IMR-90 (cell line): ENCODE data around the gene IGF2BP1. TPM values are rescaled to one million over a fixed set of nuclear protein-coding genes. Genes with fewer than 3 reads are reported as not detected.

Source experiments
- ATAC-seq: fragments of 200-7000 bp; cut with Tn5 transposase; 2 replicates; pipeline ENCODE4 v1.9.1; 2020; ENCODE audit warnings: low read depth, mild to moderate bottlenecking, moderate library complexity
- BruUV-seq: library from RNA; stranded (reverse); fragments of 400-500 nt; replicated peaks from 2 replicates; lab custom pipeline; 2021; lab: Mats Ljungman, UMichigan
- CTCF ChIA-PET: fragments of 300-600 bp; formaldehyde crosslinking; extraction: SDS; loops from one replicate; lab custom pipeline; 2021; ENCODE audit warnings: antibody characterized with exemption; lab: Yijun Ruan, JAX
- POLR2A ChIA-PET: fragments of 300-600 bp; sonication (Branson Sonifier 250); formaldehyde crosslinking; loops from one replicate; lab custom pipeline; 2022; ENCODE audit warnings: antibody characterized with exemption; ENCODE audit not compliant: unreplicated experiment; lab: Charles Lee
- DNase-seq: peaks from one replicate; pipeline ENCODE4 v3.0.0; 2013
- H2AFZ ChIP-seq: replicated peaks from 2 replicates; pipeline ENCODE3; 2013; ENCODE audit warnings: low read length, mild to moderate bottlenecking; ENCODE audit not compliant: poor library complexity
- H2AK5ac ChIP-seq: 2 replicates; pipeline ENCODE4 v1.6.1; 2013; ENCODE audit warnings: low read depth, low read length, inconsistent platforms
- H2AK9ac ChIP-seq: replicated peaks from 2 replicates; pipeline ENCODE3; 2013; ENCODE audit warnings: mild to moderate bottlenecking, low read depth, low read length, moderate library complexity; ENCODE audit not compliant: poor library complexity
- H2BK120ac ChIP-seq: 2 replicates; pipeline ENCODE4 v1.6.1; 2013; ENCODE audit warnings: low read depth, low read length, inconsistent platforms
- H2BK15ac ChIP-seq: 3 replicates; pipeline ENCODE4 v1.6.1; 2013; ENCODE audit warnings: low read depth, low read length, inconsistent platforms
- H2BK20ac ChIP-seq: 2 replicates; pipeline ENCODE4 v1.6.1; 2013; ENCODE audit warnings: low read depth, mild to moderate bottlenecking, inconsistent platforms, low read length, moderate library complexity
- H2BK5ac ChIP-seq: 2 replicates; pipeline ENCODE4 v1.6.1; 2013; ENCODE audit warnings: mild to moderate bottlenecking, low read depth, low read length, inconsistent platforms; ENCODE audit not compliant: poor library complexity, severe bottlenecking
- H3K14ac ChIP-seq: replicated peaks from 2 replicates; pipeline ENCODE4 v1.6.1; 2013; ENCODE audit warnings: low read depth, low read length, inconsistent platforms
- H3K18ac ChIP-seq: 2 replicates; pipeline ENCODE4 v1.6.1; 2013; ENCODE audit warnings: low read depth, low read length, control low read depth
- H3K23ac ChIP-seq: 2 replicates; pipeline ENCODE4 v1.6.1; 2013; ENCODE audit warnings: low read depth, low read length, inconsistent platforms
- H3K27ac ChIP-seq: 2 replicates; pipeline ENCODE4 v1.5.1; 2013; ENCODE audit warnings: mild to moderate bottlenecking, control low read depth, low read length; ENCODE audit not compliant: insufficient read depth
- H3K27me3 ChIP-seq: 2 replicates; pipeline ENCODE4 v1.6.1; 2013; ENCODE audit warnings: low read length; ENCODE audit not compliant: control insufficient read depth, insufficient read depth
- H3K36me3 ChIP-seq: 2 replicates; pipeline ENCODE4 v1.6.1; 2013; ENCODE audit warnings: low read length, mixed read lengths; ENCODE audit not compliant: control insufficient read depth, insufficient read depth
- H3K4ac ChIP-seq: 2 replicates; pipeline ENCODE4 v1.6.1; 2013; ENCODE audit warnings: low read depth, low read length, inconsistent platforms
- H3K4me1 ChIP-seq: 2 replicates; pipeline ENCODE4 v1.6.1; 2013; ENCODE audit warnings: low read length, mixed read lengths; ENCODE audit not compliant: control insufficient read depth, insufficient read depth
- H3K4me2 ChIP-seq: 2 replicates; pipeline ENCODE4 v1.6.1; 2013; ENCODE audit warnings: low read depth, mild to moderate bottlenecking, control low read depth, low read length, moderate library complexity
- H3K4me3 ChIP-seq: 2 replicates; pipeline ENCODE4 v1.5.1; 2013; ENCODE audit warnings: low read depth, mild to moderate bottlenecking, control low read depth, low read length, moderate library complexity; ENCODE audit not compliant: insufficient read depth
- H3K56ac ChIP-seq: 2 replicates; pipeline ENCODE4 v1.6.1; 2013; ENCODE audit warnings: low read length, inconsistent platforms; ENCODE audit not compliant: insufficient read depth; ENCODE audit errors: extremely low read depth
- H3K79me1 ChIP-seq, 2 experiments: 2 replicates each; pipeline ENCODE4 v1.6.1; 2013; ENCODE audit warnings: low read length in 2 of 2, inconsistent platforms in 1 of 2, low read depth in 1 of 2
- H3K9ac ChIP-seq: 2 replicates; pipeline ENCODE4 v1.6.1; 2013; ENCODE audit warnings: low read depth, low read length, control low read depth
- H3K9me1 ChIP-seq: 2 replicates; pipeline ENCODE4 v1.6.1; 2013; ENCODE audit warnings: low read length, inconsistent platforms; ENCODE audit not compliant: insufficient read depth
- H3K9me3 ChIP-seq: 2 replicates; pipeline ENCODE4 v1.6.1; 2013; ENCODE audit warnings: low read length; ENCODE audit not compliant: control insufficient read depth, insufficient read depth
- H4K20me1 ChIP-seq: 2 replicates; pipeline ENCODE4 v1.6.1; 2013; ENCODE audit warnings: low read length, inconsistent platforms; ENCODE audit not compliant: insufficient read depth
- H4K5ac ChIP-seq: 2 replicates; pipeline ENCODE4 v1.6.1; 2013; ENCODE audit warnings: mild to moderate bottlenecking, low read depth, low read length, control low read depth
- H4K8ac ChIP-seq, 2 experiments: 2 replicates each; pipeline ENCODE4 v1.6.1; 2013; ENCODE audit warnings: low read depth in 2 of 2, low read length in 2 of 2, control low read depth in 1 of 2, inconsistent platforms in 1 of 2
- H4K91ac ChIP-seq: 2 replicates; pipeline ENCODE4 v1.6.1; 2013; ENCODE audit warnings: low read depth, low read length, inconsistent platforms; ENCODE audit not compliant: insufficient read depth
- FOS ChIP-seq: fragments of 150-350 bp; IDR thresholded peaks from 2 replicates; pipeline ENCODE4 v1.6.1; 2016; ENCODE audit warnings: low read depth, low read length
- MAZ ChIP-seq: IDR thresholded peaks from 2 replicates; pipeline ENCODE4 v1.6.1; 2012; ENCODE audit warnings: low read depth, mild to moderate bottlenecking, low read length, improper control_type of control experiment, moderate library complexity, borderline replicate concordance
- MXI1 ChIP-seq: IDR thresholded peaks from 2 replicates; pipeline ENCODE4 v1.6.1; 2012; ENCODE audit warnings: low read depth, mild to moderate bottlenecking, low read length, moderate library complexity, borderline replicate concordance
- POLR2A ChIP-seq: IDR thresholded peaks from 2 replicates; pipeline ENCODE4 v1.6.1; 2012; ENCODE audit warnings: mild to moderate bottlenecking, low read depth, low read length
- WGBS, 2 experiments: methylation state at CpG; one replicate each; pipeline versions ENCODE4 v1.1.5 to v1.1.7; 2013; ENCODE audit warnings: missing lambda C conversion rate in 2 of 2; ENCODE audit not compliant: insufficient read length in 1 of 2; ENCODE audit errors: extremely low coverage in 2 of 2; 5-methylcytosine and 5-hydroxymethylcytosine counted together
- dilution Hi-C: fragments of 300-500 bp; cut with HindIII; formaldehyde crosslinking; loops from one replicate; pipeline ENCODE4 v1.14.3; 2018; ENCODE audit warnings: low sequenced_read_pairs; ENCODE audit not compliant: unreplicated experiment
- in situ Hi-C: fragments of 300-500 bp; cut with MboI; formaldehyde crosslinking; loops from 3 replicates; pipeline ENCODE4 v1.14.3; 2019; ENCODE audit warnings: low sequenced_read_pairs, inconsistent platforms, mixed read lengths
- intact Hi-C: fragments of 100-400 bp; cut with micrococcal nuclease; formaldehyde crosslinking; loops from 2 replicates; pipeline ENCODE4 v1.10.0; 2022
- polyA plus RNA-seq, 3 experiments: library from polyadenylated mRNA; depleted of rRNA; stranded (reverse); fragments of >200 nt; gene quantifications; 2 replicates each; pipeline ENCODE4 v1.2.3, GENCODE V29; 2012; ENCODE audit warnings: low replicate concordance in 1 of 3
- total RNA-seq: library from RNA; depleted of rRNA; stranded (reverse); fragments of >200 nt; gene quantifications from 2 replicates; pipeline ENCODE4 v1.2.3, GENCODE V29; 2012

The IGF2BP1 gene
- total and polyA plus RNA-seq, 2 of the 4 experiments (the other 2 are of a cell fraction): 10.2 to 13.1 TPM

DNA sequence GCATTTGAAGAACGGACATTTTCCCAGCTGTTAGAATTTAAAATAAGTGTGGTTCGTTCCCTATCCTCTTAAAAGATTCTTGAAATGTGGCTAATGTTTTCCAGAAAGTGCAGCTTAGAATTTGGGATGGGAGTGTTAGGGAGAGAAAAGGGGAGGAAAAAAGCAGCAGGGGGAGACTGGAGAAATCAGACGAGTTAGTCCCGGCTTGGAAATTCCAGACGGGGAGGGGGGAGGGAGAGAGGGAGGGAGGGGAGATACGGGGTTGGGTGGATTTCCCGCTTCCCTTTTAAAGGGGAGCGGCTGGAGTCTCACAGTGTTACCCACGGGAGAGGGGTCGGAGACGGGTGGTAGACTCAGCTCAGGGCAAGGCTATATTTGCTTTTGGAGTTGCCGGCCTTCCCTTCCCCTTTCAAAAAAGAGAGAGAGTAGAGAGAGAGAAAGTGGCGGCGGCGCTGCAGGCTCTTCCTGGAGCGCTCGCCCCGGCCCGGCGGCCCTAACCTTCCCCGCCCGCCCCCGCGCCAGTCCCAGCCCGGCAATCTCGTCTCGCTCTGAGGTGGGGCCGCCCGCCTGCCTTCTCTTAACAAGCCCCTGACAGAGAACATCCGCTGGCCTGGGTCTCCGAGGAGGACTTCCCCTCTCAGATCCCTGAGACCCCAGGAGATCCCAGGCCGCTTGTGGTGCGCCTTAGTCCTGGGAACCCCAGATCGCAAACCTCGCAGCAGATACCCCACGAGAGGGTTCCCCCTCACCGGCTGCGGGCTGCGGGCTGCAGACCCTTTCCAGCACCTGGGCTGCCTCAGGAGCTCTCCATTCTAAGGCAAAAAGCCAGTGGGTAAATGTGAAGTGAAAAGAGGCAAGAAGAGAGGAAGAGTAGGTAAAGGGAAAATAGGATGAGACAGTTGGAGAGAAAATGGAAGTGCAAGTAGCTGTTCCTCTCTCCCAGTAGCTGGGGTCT is 6.6 kb downstream of the IGF2BP1 start:
- Histone ChIP-seq H2AK5ac (no peak overlapping the region; the same call in 1 of the 2 replicates), H2BK15ac (no peak overlapping the region), H3K56ac (peak overlapping the region; percentile 70; the same call in 1 of the 2 replicates), H3K79me1 (peaks cover 14 to 50% of the 10 kb centered on the region in 2 experiments; a peak in 3 of 4 replicates), H3K4me3 (peak overlapping the region; percentile 96), H3K4me2 (peak overlapping the region; percentile 100), H3K18ac (peak overlapping the region; percentile 86), H2BK5ac (peak overlapping the region; percentile 81), H3K4ac (peak overlapping the region; percentile 78), H3K4me1 (peaks cover 6% of the 10 kb centered on the region), H3K23ac (peak overlapping the region; percentile 76), H4K91ac (peak overlapping the region; percentile 83), H2BK20ac (no peak overlapping the region), H3K27me3 (no peaks in the 10 kb centered on the region), H3K36me3 (peaks cover 2% of the 10 kb centered on the region), H4K5ac (peak overlapping the region; percentile 92), H3K9me3 (no peaks in the 10 kb centered on the region), H3K9ac (peak overlapping the region; percentile 91), H2BK120ac (peak overlapping the region; percentile 44; the same call in 1 of the 2 replicates), H4K8ac (peak overlapping the region; percentile 40 to 64), H2AK9ac (peak overlapping the region; percentile 89), H3K9me1 (peaks cover 13% of the 10 kb centered on the region), H4K20me1 (peaks cover 53% of the 10 kb centered on the region), H3K27ac (peak overlapping the region; percentile 84), H2AFZ (peak overlapping the region; percentile 83), H3K14ac (peak overlapping the region; percentile 80)
- intact Hi-C loops: loop anchor here (1.0 kb wide), 1 partner anchor 28 kb away; no protein-coding TSS in a partner anchor
- BruUV-seq: no TSS peak
- POLR2A ChIA-PET: interaction anchor here (0.6 kb wide), 1 partner anchor 47 kb away, joined by 3 read pairs; no protein-coding TSS in a partner anchor
- 8% methylated on average over 2 of the region's 39 CpGs; no CpG with 5 or more reads in 1 of the 2 experiments for WGBS, 2 experiments
- in situ Hi-C loops: loop anchor here (5.0 kb wide), 1 partner anchor 62 kb away; the partner anchor contains the start of gene SNF8
- ATAC-seq: peak; percentile 74
- TF ChIP-seq FOS (no peak), POLR2A (no peak), MXI1 (no peak), MAZ (peak; percentile 62; the same call in 1 of the 2 replicates)
- CTCF ChIA-PET: interaction anchor here (0.6 kb wide), 2 partner anchors 39 to 74 kb away, joined by 3 to 4 read pairs; no protein-coding TSS in a partner anchor
- dilution Hi-C loops: no loop called here
- peak; percentile 37 for DNase-seq
